H1 (cell line): ENCODE measurements around the gene CUL1. TPM values are rescaled to one million over a fixed set of nuclear protein-coding genes. Genes with fewer than 3 reads are reported as not detected.

Source experiments
- CTCF ChIA-PET: fragments of 300-600 bp; sonication (Branson Sonifier 250); formaldehyde crosslinking; loops from one replicate; lab custom pipeline; 2021; ENCODE audit not compliant: partially characterized antibody; lab: Charles Lee
- POLR2A ChIA-PET: fragments of 300-600 bp; sonication (Branson Sonifier 250); formaldehyde crosslinking; loops from one replicate; lab custom pipeline; 2021; ENCODE audit warnings: inconsistent platforms; ENCODE audit not compliant: partially characterized antibody; lab: Charles Lee
- DNase-seq, 2 experiments: peaks; one replicate each; pipeline versions ENCODE4 v3.0.0 to v3.0.0-alpha.2; 2010 to 2022; ENCODE audit warnings: low spot score in 2 of 2, low read depth in 1 of 2, mixed read lengths in 1 of 2
- FAIRE-seq: peaks from 2 replicates; lab custom pipeline; 2011; peaks lifted over from hg19 to GRCh38; lab: Jason Lieb, UNC
- H2AFZ ChIP-seq: 2 replicates; pipeline ENCODE4 v1.8.1; 2012; ENCODE audit warnings: low read length, inconsistent platforms
- H2AK5ac ChIP-seq: 2 replicates; pipeline ENCODE4 v1.6.1; 2013; ENCODE audit warnings: low read depth, low read length
- H2BK120ac ChIP-seq: replicated peaks from 2 replicates; pipeline ENCODE3; 2013; ENCODE audit warnings: low read depth, low read length, inconsistent platforms
- H2BK12ac ChIP-seq: 2 replicates; pipeline ENCODE4 v1.6.1; 2013; ENCODE audit warnings: low read depth, low read length
- H2BK15ac ChIP-seq: 2 replicates; pipeline ENCODE4 v1.6.1; 2013; ENCODE audit warnings: low read length
- H2BK20ac ChIP-seq: 2 replicates; pipeline ENCODE4 v1.6.1; 2013; ENCODE audit warnings: low read length
- H2BK5ac ChIP-seq: 2 replicates; pipeline ENCODE4 v1.6.1; 2013; ENCODE audit warnings: low read depth, low read length
- H3K14ac ChIP-seq: 2 replicates; pipeline ENCODE4 v1.6.1; 2013; ENCODE audit warnings: inconsistent platforms; ENCODE audit not compliant: insufficient read length
- H3K18ac ChIP-seq: 2 replicates; pipeline ENCODE4 v1.6.1; 2013; ENCODE audit warnings: low read length; ENCODE audit errors: extremely low read depth
- H3K23ac ChIP-seq: 2 replicates; pipeline ENCODE4 v1.6.1; 2013; ENCODE audit warnings: inconsistent platforms; ENCODE audit not compliant: insufficient read length
- H3K23me2 ChIP-seq: 2 replicates; pipeline ENCODE4 v1.6.1; 2013; ENCODE audit warnings: low read depth, low read length
- H3K27ac ChIP-seq: 2 replicates; pipeline ENCODE4 v1.6.1; 2011; ENCODE audit warnings: low read depth, low read length, inconsistent platforms
- H3K27me3 ChIP-seq, 4 experiments: replicated peaks in 1 of 4; 1 replicate in 1 of 4; 2 replicates in 3 of 4; pipeline versions ENCODE4 v1.6.1 to v1.8.1; 2011 to 2013; ENCODE audit warnings: low read length in 3 of 4, mild to moderate bottlenecking in 3 of 4, inconsistent platforms in 2 of 4, mixed read lengths in 2 of 4, moderate library complexity in 1 of 4; ENCODE audit not compliant: control insufficient read depth in 3 of 4, insufficient read depth in 3 of 4; ENCODE audit errors: extremely low read depth in 1 of 4
- H3K36me3 ChIP-seq, 4 experiments: 2 replicates each; pipeline versions ENCODE4 v1.6.1 to v1.8.1; 2011 to 2013; ENCODE audit warnings: mild to moderate bottlenecking in 4 of 4, low read length in 3 of 4, moderate library complexity in 2 of 4, control low read depth in 1 of 4, inconsistent platforms in 1 of 4; ENCODE audit not compliant: insufficient read depth in 4 of 4, control insufficient read depth in 2 of 4
- H3K4ac ChIP-seq: replicated peaks from 2 replicates; pipeline ENCODE3; 2013; ENCODE audit warnings: low read length, low read depth, mixed read lengths, inconsistent platforms; ENCODE audit not compliant: insufficient read length
- H3K4me1 ChIP-seq, 4 experiments: replicated peaks in 1 of 4; 1 replicate in 1 of 4; 2 replicates in 3 of 4; pipeline versions ENCODE4 v1.6.1 to v1.8.1; 2011 to 2013; ENCODE audit warnings: low read length in 3 of 4, inconsistent platforms in 2 of 4, mixed read lengths in 1 of 4; ENCODE audit not compliant: insufficient read depth in 4 of 4, control insufficient read depth in 3 of 4
- H3K4me2 ChIP-seq, 2 experiments: 2 replicates each; pipeline versions ENCODE4 v1.6.1 to v1.8.1; 2011 to 2013; ENCODE audit warnings: low read depth in 2 of 2, low read length in 2 of 2, control low read depth in 1 of 2, inconsistent platforms in 1 of 2, mild to moderate bottlenecking in 1 of 2; ENCODE audit not compliant: insufficient read depth in 1 of 2
- H3K4me3 ChIP-seq, 4 experiments: fragments of 200-600, 300-600 bp in 1 of 4; sonication (generic), shearing (Covaris generic), sonication (Bioruptor Twin) in 1 of 4; 2 replicates each; pipeline versions ENCODE4 v1.5.1 to v1.8.1; 2011 to 2016; ENCODE audit warnings: low read length in 4 of 4, low read depth in 3 of 4, control low read depth in 2 of 4, inconsistent platforms in 2 of 4, mild to moderate bottlenecking in 2 of 4, mixed read lengths in 1 of 4, moderate library complexity in 1 of 4; ENCODE audit not compliant: insufficient read depth in 2 of 4; ENCODE audit errors: extremely low read depth in 1 of 4
- H3K56ac ChIP-seq: replicated peaks from 2 replicates; pipeline ENCODE3; 2013; ENCODE audit warnings: low read depth, mild to moderate bottlenecking, mixed read lengths, low read length, inconsistent platforms; ENCODE audit not compliant: insufficient read length
- H3K79me1 ChIP-seq: 2 replicates; pipeline ENCODE4 v1.6.1; 2013; ENCODE audit warnings: low read depth, low read length, control low read depth
- H3K79me2 ChIP-seq, 2 experiments: 2 replicates each; pipeline versions ENCODE4 v1.6.1 to v1.8.1; 2012 to 2013; ENCODE audit warnings: low read length in 2 of 2, mild to moderate bottlenecking in 2 of 2, inconsistent platforms in 1 of 2; ENCODE audit not compliant: insufficient read depth in 2 of 2, control insufficient read depth in 1 of 2
- H3K9ac ChIP-seq, 4 experiments: replicated peaks in 1 of 4; 1 replicate in 1 of 4; 2 replicates in 3 of 4; pipeline versions ENCODE4 v1.6.1 to v1.8.1; 2011 to 2013; ENCODE audit warnings: low read depth in 3 of 4, low read length in 3 of 4, control low read depth in 2 of 4, mild to moderate bottlenecking in 2 of 4, moderate library complexity in 2 of 4, inconsistent platforms in 1 of 4; ENCODE audit errors: extremely low read depth in 1 of 4
- H3K9me3 ChIP-seq, 2 experiments: 2 replicates each; pipeline versions ENCODE4 v1.6.1 to v1.8.1; 2012 to 2013; ENCODE audit warnings: mild to moderate bottlenecking in 2 of 2, moderate library complexity in 2 of 2, control low read depth in 1 of 2, inconsistent platforms in 1 of 2, low read depth in 1 of 2, low read length in 1 of 2, mixed read lengths in 1 of 2; ENCODE audit not compliant: insufficient read depth in 2 of 2
- H4K20me1 ChIP-seq, 2 experiments: replicated peaks in 1 of 2; 2 replicates each; pipeline versions ENCODE3 to v1.8.1; 2011 to 2013; ENCODE audit warnings: inconsistent platforms in 2 of 2, low read length in 2 of 2, mild to moderate bottlenecking in 1 of 2; ENCODE audit not compliant: insufficient read depth in 2 of 2, control insufficient read depth in 1 of 2
- H4K5ac ChIP-seq: 2 replicates; pipeline ENCODE4 v1.6.1; 2013; ENCODE audit warnings: low read length, low read depth, mixed read lengths, inconsistent platforms; ENCODE audit not compliant: insufficient read length
- H4K8ac ChIP-seq: 2 replicates; pipeline ENCODE4 v1.8.0; 2013; ENCODE audit warnings: mild to moderate bottlenecking, moderate library complexity, low read length, inconsistent platforms; ENCODE audit not compliant: insufficient read depth; ENCODE audit errors: extremely low read depth
- H4K91ac ChIP-seq: replicated peaks from 2 replicates; pipeline ENCODE3; 2013; ENCODE audit warnings: low read length, mixed read lengths, inconsistent platforms; ENCODE audit not compliant: insufficient read length
- CBX5 ChIP-seq: fragments of 300-800, 300-1000 bp; sonication (generic); IDR thresholded peaks from 2 replicates; pipeline ENCODE4 v1.7.1; 2016; ENCODE audit warnings: antibody characterized with exemption, low read length, low read depth
- WGBS, 2 experiments: shearing (Covaris generic) in 1 of 2; methylation state at CpG; one replicate each; pipeline versions ENCODE4 v1.1.6 to v1.1.7; 2013 to 2015; ENCODE audit warnings: low lambda C conversion rate in 2 of 2, mixed read lengths in 2 of 2, inconsistent platforms in 1 of 2, low coverage in 1 of 2, missing lambda C conversion rate in 1 of 2; ENCODE audit not compliant: insufficient replicate concordance in 2 of 2, insufficient coverage in 1 of 2, insufficient read length in 1 of 2; ENCODE audit errors: extremely low coverage in 1 of 2, missing lambda C conversion rate in 1 of 2; 5-methylcytosine and 5-hydroxymethylcytosine counted together
- polyA plus RNA-seq, 7 experiments: library from polyadenylated mRNA; depleted of rRNA in 3 of 7; stranded (reverse) in 5 of 7; unstranded in 2 of 7; fragments of >200 nt in 5 of 7; fragments of 200-250 nt in 2 of 7; gene quantifications; 1 replicate in 5 of 7; 2 replicates in 1 of 7; 4 replicates in 1 of 7; pipeline versions ENCODE4 v1.2.1 to v1.2.3, GENCODE V29; 2011 to 2013; ENCODE audit warnings: missing spikeins in 2 of 7, mixed read lengths in 2 of 7
- total RNA-seq: library from RNA; stranded (reverse); fragmentation: NEBNext Ultra II Directional; extraction: Animal tissue kit (Norgen Biotek cat#: 25700); gene quantifications from 2 replicates; pipeline ENCODE4 v1.2.1, GENCODE V29; 2021

The CUL1 gene
- total and polyA plus RNA-seq, 2 of the 8 experiments (the other 6 are each of a cell fraction or from before 2014, with no cell fraction given) = 33.0 to 77.3 TPM

DNA sequence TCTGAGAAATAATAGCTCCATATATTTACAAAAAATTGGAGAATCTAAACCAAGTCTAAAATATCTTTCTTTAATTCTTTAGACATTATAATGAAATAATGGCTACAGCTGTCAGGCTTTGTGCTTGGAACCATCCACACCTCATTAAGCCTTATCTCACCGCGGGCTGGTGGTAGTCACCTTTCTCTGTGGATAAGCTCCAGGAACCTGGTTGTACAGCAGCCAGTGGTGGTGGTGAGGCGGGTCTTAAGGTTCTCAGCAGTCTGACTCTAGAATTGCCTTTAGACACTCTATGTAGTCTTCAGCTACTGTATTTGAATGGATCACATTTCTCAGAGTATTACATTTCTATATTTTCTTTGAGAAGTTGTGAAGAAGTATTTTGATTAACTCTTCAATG lies 34.2 kb downstream of the CUL1 start:
- Histone ChIP-seq H3K4ac (no peak overlapping the region), H3K79me1 (0 out of 2 replicates have a peak, but pooled peaks cover 4% of the 10 kb centered on the region), H3K23ac (no peak overlapping the region), H2BK12ac (no peak overlapping the region), H3K23me2 (no peaks in the 10 kb centered on the region), H4K91ac (no peak overlapping the region), H2BK15ac (no peak overlapping the region), H3K4me1 (no peaks in the 10 kb centered on the region), H4K8ac (no peak overlapping the region), H2BK5ac (no peak overlapping the region)
- ChIA-PET CTCF (interaction anchor here (0.9 to 2.0 kb wide), 3 partner anchors 9 to 14 kb away, joined by 3 to 5 read pairs (median 3); no protein-coding TSS in a partner anchor), POLR2A (interaction anchor here (1.5 kb wide), 1 partner anchor 11 kb away, joined by 6 read pairs; no protein-coding TSS in a partner anchor)
- no peak for DNase-seq
- no peak for FAIRE-seq
- 97% methylated on average over 3 of the region's 3 CpGs; no CpG with 5 or more reads in 1 of the 2 experiments for WGBS, 2 experiments
- TF ChIP-seq CBX5 = no peak
- TF ChIP-seq, all 59 proteins: peak for 0
- Histone ChIP-seq H2AFZ (no peak overlapping the region), H4K20me1 (peaks cover 2 to 3% of the 10 kb centered on the region in 2 experiments), H3K4me2 (no peak overlapping the region), H3K18ac (no peak overlapping the region), H2BK20ac (no peak overlapping the region), H3K36me3 (peaks cover 4 to 51% (median 17%) of the 10 kb centered on the region in 4 experiments; a peak in 6 of 8 replicates), H2AK5ac (no peak overlapping the region), H3K79me2 (peaks cover 1 to 88% of the 10 kb centered on the region in 2 experiments), H3K56ac (no peak overlapping the region), H3K9me3 (no peaks in the 10 kb centered on the region), H3K27me3 (no peaks in the 10 kb centered on the region), H3K9ac (no peak overlapping the region), H3K14ac (no peak overlapping the region), H4K5ac (no peak overlapping the region), H2BK120ac (no peak overlapping the region), H3K27ac (no peak overlapping the region), H3K4me3 (no peak overlapping the region)
